ENCODE measurements around the gene FNDC7. TPM values are rescaled to one million over a fixed set of nuclear protein-coding genes. Genes with fewer than 3 reads are reported as not detected.

Gene FNDC7
- total and polyA plus RNA-seq, 9 of the 15 experiments (the other 6 are each of a cell fraction or from before 2014, with no cell fraction given) = not detected

DNA sequence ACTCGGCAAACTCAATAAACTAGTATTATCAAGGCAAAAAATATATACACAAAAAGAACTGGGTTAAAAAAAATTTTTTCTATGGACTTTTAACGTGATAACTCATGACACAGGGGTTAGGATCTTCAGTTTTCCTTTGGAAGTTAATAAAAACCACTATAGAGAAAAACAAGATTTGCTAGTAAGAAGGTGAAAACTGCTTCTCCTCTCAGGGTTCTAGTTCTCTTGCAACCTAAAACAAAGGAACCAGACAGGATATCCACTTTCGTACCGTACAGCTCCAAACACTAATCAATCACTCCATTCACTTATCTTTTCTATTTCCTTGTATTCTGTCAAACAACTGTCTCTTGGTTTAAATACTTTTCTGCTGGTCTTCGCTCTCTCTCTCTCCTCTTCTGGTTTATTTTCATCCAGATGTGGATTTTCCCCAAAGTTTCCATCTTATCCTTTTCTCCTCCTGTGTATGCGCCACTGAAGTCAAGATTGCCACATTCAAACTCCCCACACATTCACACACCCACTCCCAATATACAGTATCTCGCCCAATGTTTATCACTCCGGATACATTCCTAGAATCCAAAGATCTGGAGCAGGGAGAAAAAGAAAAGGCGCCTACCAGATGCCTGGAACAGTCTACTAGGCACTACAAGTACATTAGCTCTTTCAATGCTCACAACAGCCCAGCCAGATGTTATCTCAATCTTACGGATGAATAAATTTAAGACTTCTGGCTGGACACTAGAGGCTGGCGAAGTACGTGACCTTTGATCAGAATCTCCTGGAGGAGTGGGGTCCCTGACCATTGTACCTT, 21.4 kb upstream of the FNDC7 start (continued):
- TF ChIP-seq, protein P1, sequence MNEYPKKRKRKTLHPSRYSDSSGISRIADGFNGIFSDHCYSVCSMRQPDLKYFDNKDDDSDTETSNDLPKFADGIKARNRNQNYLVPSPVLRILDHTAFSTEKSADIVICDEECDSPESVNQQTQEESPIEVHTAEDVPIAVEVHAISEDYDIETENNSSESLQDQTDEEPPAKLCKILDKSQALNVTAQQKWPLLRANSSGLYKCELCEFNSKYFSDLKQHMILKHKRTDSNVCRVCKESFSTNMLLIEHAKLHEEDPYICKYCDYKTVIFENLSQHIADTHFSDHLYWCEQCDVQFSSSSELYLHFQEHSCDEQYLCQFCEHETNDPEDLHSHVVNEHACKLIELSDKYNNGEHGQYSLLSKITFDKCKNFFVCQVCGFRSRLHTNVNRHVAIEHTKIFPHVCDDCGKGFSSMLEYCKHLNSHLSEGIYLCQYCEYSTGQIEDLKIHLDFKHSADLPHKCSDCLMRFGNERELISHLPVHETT (CRISPR knock-in tag; conservative IDR thresholded peaks at IDR 0.05 in 1 of 2, IDR thresholded peaks at IDR 0.05 in 1 of 2) = no peak
- TF ChIP-seq POLR2B (IDR thresholded peaks at IDR 0.05; ENCODE audit: low read depth, partially characterized antibody) (peak; percentile 6), ATF6 (CRISPR knock-in tag; IDR thresholded peaks at IDR 0.05) (no peak), LCOR (CRISPR knock-in tag; IDR thresholded peaks at IDR 0.05) (no peak), MAZ (CRISPR knock-in tag; conservative IDR thresholded peaks at IDR 0.05 in 1 of 2, IDR thresholded peaks at IDR 0.05 in 1 of 2) (no peak), ZBTB49 (CRISPR knock-in tag; IDR thresholded peaks at IDR 0.05; ENCODE audit: borderline replicate concordance) (no peak), CHD2 (IDR thresholded peaks at IDR 0.05; ENCODE audit: low read depth, low read length) (no peak), U2AF2 (optimal IDR thresholded peaks at IDR 0.05; ENCODE audit: low read depth, low read length) (no peak), RBFOX2 (IDR thresholded peaks at IDR 0.05; ENCODE audit: low read depth, low read length) (peak; percentile 28; the same call in 1 of the 2 replicates), SETDB1 (IDR thresholded peaks at IDR 0.05; ENCODE audit: low read length) (no peak), SLC30A9 (CRISPR knock-in tag; IDR thresholded peaks at IDR 0.05) (no peak), TFAM (CRISPR knock-in tag; conservative IDR thresholded peaks at IDR 0.05) (no peak), MTA2 (IDR thresholded peaks at IDR 0.05; ENCODE audit: low read depth) (no peak), C11orf30 (IDR thresholded peaks at IDR 0.05; ENCODE audit: low read depth) (no peak), SMAD4 (CRISPR knock-in tag; conservative IDR thresholded peaks at IDR 0.05) (no peak), ZNF23 (CRISPR knock-in tag; IDR thresholded peaks at IDR 0.05) (no peak), CC2D1A (IDR thresholded peaks at IDR 0.05) (no peak), JUNB (CRISPR knock-in tag; conservative IDR thresholded peaks at IDR 0.05) (no peak), ZNF347 (CRISPR knock-in tag; IDR thresholded peaks at IDR 0.05; ENCODE audit: low read depth) (no peak), ZNF121 (CRISPR knock-in tag; conservative IDR thresholded peaks at IDR 0.05) (no peak), LEF1 (IDR thresholded peaks at IDR 0.05) (no peak; the same call in 1 of the 2 replicates)
- TF ChIP-seq, protein P2, sequence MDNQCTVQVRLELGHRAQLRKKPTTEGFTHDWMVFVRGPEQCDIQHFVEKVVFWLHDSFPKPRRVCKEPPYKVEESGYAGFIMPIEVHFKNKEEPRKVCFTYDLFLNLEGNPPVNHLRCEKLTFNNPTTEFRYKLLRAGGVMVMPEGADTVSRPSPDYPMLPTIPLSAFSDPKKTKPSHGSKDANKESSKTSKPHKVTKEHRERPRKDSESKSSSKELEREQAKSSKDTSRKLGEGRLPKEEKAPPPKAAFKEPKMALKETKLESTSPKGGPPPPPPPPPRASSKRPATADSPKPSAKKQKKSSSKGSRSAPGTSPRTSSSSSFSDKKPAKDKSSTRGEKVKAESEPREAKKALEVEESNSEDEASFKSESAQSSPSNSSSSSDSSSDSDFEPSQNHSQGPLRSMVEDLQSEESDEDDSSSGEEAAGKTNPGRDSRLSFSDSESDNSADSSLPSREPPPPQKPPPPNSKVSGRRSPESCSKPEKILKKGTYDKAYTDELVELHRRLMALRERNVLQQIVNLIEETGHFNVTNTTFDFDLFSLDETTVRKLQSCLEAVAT (IDR thresholded peaks at IDR 0.05) = peak; percentile 13 to 34; a peak in 3 of 4 replicates
